Ectodermal cell (in vitro differentiated cells): Measurements from ENCODE around the gene KTN1.

Experiments
- H3K27ac ChIP-seq: 2 replicates; pipeline ENCODE4 v1.7.0; 2013; ENCODE audit warnings: mild to moderate bottlenecking, low read depth, low read length; ENCODE audit not compliant: insufficient read depth, poor library complexity, severe bottlenecking
- H3K27me3 ChIP-seq: 2 replicates; pipeline ENCODE4 v1.7.0; 2013; ENCODE audit warnings: mild to moderate bottlenecking, low read length; ENCODE audit not compliant: insufficient read depth, control insufficient read depth, poor library complexity, severe bottlenecking
- H3K36me3 ChIP-seq: one replicate; pipeline ENCODE4 v1.7.0; 2013; ENCODE audit warnings: low read length; ENCODE audit not compliant: control insufficient read depth, insufficient read depth
- H3K4me1 ChIP-seq: one replicate; pipeline ENCODE4 v1.7.0; 2013; ENCODE audit warnings: low read length; ENCODE audit not compliant: control insufficient read depth, insufficient read depth
- H3K4me3 ChIP-seq: 2 replicates; pipeline ENCODE4 v1.7.0; 2013; ENCODE audit warnings: low read depth, low read length, control low read depth; ENCODE audit not compliant: insufficient read depth
- H3K9me3 ChIP-seq: 2 replicates; pipeline ENCODE4 v1.7.0; 2013; ENCODE audit warnings: mild to moderate bottlenecking, low read length, moderate library complexity; ENCODE audit not compliant: control insufficient read depth
- WGBS, 2 experiments: methylation state at CpG; one replicate each; pipeline ENCODE4 v1.1.7; 2013; ENCODE audit warnings: missing lambda C conversion rate in 2 of 2; 5-methylcytosine and 5-hydroxymethylcytosine counted together

KTN1 gene

DNA sequence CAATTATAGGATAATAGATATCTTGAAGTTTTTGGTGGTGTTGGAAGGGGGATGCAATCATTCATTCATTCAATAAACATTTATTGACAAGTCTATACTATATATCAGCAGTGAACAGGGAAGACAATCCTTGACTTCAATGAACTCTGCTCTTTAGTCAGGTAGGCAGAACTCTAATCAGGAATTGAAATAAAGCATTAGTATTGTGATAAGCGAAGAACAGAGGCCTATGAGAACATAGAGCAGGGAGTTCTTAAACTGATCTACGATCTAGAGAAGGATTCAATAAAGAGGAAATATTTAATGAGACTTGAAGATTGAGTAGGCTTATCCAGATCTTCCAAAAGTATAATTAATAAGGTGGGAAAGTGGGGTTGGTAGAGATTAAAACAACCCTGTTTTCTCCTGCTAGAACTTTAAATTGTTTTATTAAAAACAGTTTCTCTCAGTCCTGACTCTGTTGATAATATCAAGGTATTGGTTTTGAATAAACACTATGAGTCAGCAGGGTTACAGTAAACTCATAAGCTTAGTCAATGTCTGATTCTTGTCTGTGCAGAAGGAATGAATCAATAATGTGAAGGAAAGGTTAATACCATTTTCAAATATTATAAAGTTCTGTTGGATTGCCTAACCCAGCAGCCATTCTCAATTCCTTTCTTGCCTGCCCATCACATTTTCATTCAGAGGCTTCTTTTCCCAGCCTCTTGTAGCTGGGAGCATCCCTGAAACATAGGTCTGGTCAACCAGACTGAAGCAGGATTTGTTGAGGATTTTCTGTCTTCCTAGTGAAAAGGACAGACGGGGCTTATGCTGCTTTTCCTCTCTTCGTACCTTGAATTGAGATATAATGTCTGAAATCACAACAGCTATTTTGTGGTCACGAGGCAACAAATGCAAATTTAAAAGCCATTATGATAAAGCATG lies 38.9 kb upstream of the KTN1 start:
- no peaks in the 10 kb centered on the region for H3K4me1 ChIP-seq
- H3K27ac ChIP-seq, result no peak overlapping the region
- no peaks in the 10 kb centered on the region for H3K27me3 ChIP-seq
- H3K9me3 ChIP-seq, result no peaks in the 10 kb centered on the region
- H3K36me3 ChIP-seq, result no peaks in the 10 kb centered on the region
- 94% methylated on average over 4 to 5 of the region's 5 CpGs for WGBS, 2 experiments
- no peak overlapping the region for H3K4me3 ChIP-seq

- WGBS, 2 experiments, result 86 to 100% methylated on average over 1 of the region's 1 CpG
- H3K27ac ChIP-seq, result no peak overlapping the region
- H3K4me3 ChIP-seq, result no peak overlapping the region
Observed at GRCh38 chr14:55545779-55546178, 34.2 kb upstream of the KTN1 start.

DNA sequence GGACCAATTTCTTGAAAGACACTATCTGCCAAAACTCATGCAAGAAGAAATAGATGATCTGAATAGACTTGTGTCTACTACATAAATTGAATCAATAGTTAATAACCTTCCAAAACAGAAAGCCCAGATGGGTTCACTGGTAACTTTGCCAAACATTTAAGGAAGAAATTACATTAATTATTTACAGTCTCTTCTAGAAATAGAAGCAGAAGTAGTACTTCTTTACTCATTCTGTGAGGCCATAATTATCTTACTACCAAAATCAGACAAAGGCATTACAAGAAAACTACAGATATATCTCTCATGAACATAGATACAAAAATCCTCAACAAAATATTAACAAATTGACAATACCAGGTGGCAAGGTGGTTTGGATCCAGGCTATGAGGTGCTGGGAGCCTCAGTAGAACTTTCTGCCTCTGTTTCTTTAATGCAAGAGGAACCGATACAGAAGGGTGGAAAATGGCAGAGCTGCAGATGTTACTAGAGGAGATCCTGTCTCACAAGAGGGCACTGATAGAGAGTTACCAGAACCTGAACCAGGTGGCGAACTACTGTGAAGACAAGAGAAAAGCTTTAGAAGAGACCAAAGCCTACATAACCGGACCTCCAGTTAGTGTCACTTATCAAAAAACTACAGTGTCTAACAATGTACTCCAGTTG lies 33.7 kb upstream of the KTN1 start:
- WGBS, 2 experiments, result 95 to 97% methylated on average over 3 of the region's 3 CpGs
- Histone ChIP-seq H3K9me3 (no peaks in the 10 kb centered on the region), H3K4me1 (no peaks in the 10 kb centered on the region), H3K4me3 (no peak overlapping the region), H3K27ac (no peak overlapping the region), H3K27me3 (no peaks in the 10 kb centered on the region), H3K36me3 (no peaks in the 10 kb centered on the region)

More at GRCh38 chr14:55545779-55546178, 34.2 kb upstream of the KTN1 start:
- Histone ChIP-seq H3K36me3 (no peaks in the 10 kb centered on the region), H3K27me3 (no peaks in the 10 kb centered on the region), H3K9me3 (no peaks in the 10 kb centered on the region), H3K4me1 (no peaks in the 10 kb centered on the region)

DNA sequence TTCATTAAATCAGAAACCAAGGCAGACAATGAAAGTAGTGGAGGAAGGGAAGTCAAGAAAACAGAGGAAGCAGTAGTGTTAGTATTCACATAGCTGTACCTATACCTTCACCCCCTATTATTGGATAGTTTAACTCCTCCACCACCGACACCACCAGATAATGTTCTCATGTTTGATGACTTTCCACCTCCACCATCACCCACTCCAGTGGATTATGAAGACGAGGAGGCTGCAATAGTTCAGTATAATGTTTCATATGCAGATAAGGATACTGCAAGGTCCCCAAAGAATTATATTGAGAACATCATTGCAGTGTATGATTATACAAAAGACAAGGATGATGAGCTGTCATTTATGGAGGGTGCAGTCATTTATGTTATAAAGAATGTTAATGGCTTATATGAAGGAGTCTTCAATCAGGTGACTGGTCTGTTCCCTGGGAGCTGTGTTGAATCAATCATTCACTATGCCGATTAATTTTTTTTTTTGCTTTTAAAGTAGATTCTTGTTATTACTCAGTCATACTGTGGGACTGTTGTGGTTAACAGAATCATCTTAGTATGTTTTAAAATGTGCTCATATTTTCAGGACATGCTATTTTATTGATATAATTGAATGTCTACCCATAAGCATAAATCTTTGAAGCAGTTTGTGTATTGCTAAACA lies 32.2 kb upstream of the KTN1 start:
- WGBS, 2 experiments, result 94 to 100% methylated on average over 2 to 3 of the region's 3 CpGs
- Histone ChIP-seq H3K27me3 (no peaks in the 10 kb centered on the region), H3K4me3 (no peak overlapping the region), H3K36me3 (no peaks in the 10 kb centered on the region), H3K9me3 (no peaks in the 10 kb centered on the region), H3K4me1 (no peaks in the 10 kb centered on the region), H3K27ac (no peak overlapping the region)

- Histone ChIP-seq H3K4me3 (no peak overlapping the region), H3K27me3 (no peaks in the 10 kb centered on the region)
- 94 to 98% methylated on average over 2 of the region's 2 CpGs for WGBS, 2 experiments
Observed at GRCh38 chr14:55553791-55554190, 26.2 kb upstream of the KTN1 start.

GRCh38 chr14:55556929-55557623 lies 22.9 kb upstream of the KTN1 start:
- H3K27ac ChIP-seq, result no peak overlapping the region
- WGBS, 2 experiments, result 91 to 97% methylated on average over 3 of the region's 3 CpGs

More at GRCh38 chr14:55553791-55554190, 26.2 kb upstream of the KTN1 start:
- no peaks in the 10 kb centered on the region for H3K9me3 ChIP-seq
- peaks cover 10% of the 10 kb centered on the region for H3K4me1 ChIP-seq
- H3K27ac ChIP-seq, result no peak overlapping the region
- H3K36me3 ChIP-seq, result no peaks in the 10 kb centered on the region

DNA sequence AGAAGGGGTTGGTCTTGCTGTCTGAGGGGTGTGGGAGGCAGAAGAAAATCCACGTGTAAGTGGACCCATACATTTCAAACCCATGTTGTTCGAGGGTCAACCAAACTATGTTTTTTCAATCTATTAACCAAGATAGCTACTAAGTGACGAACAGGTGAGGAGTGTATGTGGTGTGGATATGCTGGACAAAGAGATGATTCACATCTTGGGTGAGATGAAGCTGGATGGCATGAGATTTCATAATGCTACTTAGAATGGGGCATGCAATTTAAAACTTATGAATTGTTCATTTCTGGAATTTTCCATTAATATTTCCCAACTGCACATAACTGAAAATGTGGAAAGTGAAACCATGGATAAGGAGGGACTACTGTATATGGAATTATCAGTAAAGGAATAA lies 17.9 kb upstream of the KTN1 start:
- WGBS, 2 experiments, result 93 to 94% methylated on average over 3 of the region's 3 CpGs
- H3K36me3 ChIP-seq, result no peaks in the 10 kb centered on the region
- no peak overlapping the region for H3K27ac ChIP-seq
- H3K4me1 ChIP-seq, result peaks cover 4% of the 10 kb centered on the region
- H3K27me3 ChIP-seq, result no peaks in the 10 kb centered on the region
- no peak overlapping the region for H3K4me3 ChIP-seq
- no peaks in the 10 kb centered on the region for H3K9me3 ChIP-seq

More at GRCh38 chr14:55556929-55557623, 22.9 kb upstream of the KTN1 start:
- Histone ChIP-seq H3K27me3 (no peaks in the 10 kb centered on the region), H3K4me3 (no peak overlapping the region), H3K9me3 (no peaks in the 10 kb centered on the region), H3K36me3 (no peaks in the 10 kb centered on the region), H3K4me1 (peaks cover 10% of the 10 kb centered on the region)

GRCh38 chr14:55568618-55569017 lies 11.4 kb upstream of the KTN1 start:
- no peaks in the 10 kb centered on the region for H3K9me3 ChIP-seq
- no peaks in the 10 kb centered on the region for H3K4me1 ChIP-seq
- no peak overlapping the region for H3K27ac ChIP-seq
- H3K4me3 ChIP-seq, result no peak overlapping the region
- no peaks in the 10 kb centered on the region for H3K36me3 ChIP-seq
- no peaks in the 10 kb centered on the region for H3K27me3 ChIP-seq

- Histone ChIP-seq H3K27me3 (no peaks in the 10 kb centered on the region), H3K4me1 (no peaks in the 10 kb centered on the region), H3K27ac (no peak overlapping the region), H3K36me3 (no peaks in the 10 kb centered on the region), H3K9me3 (no peaks in the 10 kb centered on the region), H3K4me3 (no peak overlapping the region)
- WGBS, 2 experiments, result 92 to 93% methylated on average over 7 of the region's 7 CpGs
Observed at GRCh38 chr14:55571125-55571889, 8.7 kb upstream of the KTN1 start.
